Kidney (tissue), 14 donors: ENCODE results near the gene TLL2. TPM values are rescaled to one million over a fixed set of nuclear protein-coding genes. Genes with fewer than 3 reads are reported as not detected.

Experiments used
- DNase-seq, 5 donors: peaks; one replicate each; pipeline ENCODE4 v3.0.0-alpha.2; 2013 to 2020
- FAIRE-seq: peaks from 2 replicates; lab custom pipeline; 2012; peaks lifted over from hg19 to GRCh38; lab: Jason Lieb, UNC
- H3K27ac ChIP-seq, 2 donors: one replicate each; pipeline ENCODE4 v1.7.0; 2013; ENCODE audit warnings: low read depth in 2 of 2, low read length in 2 of 2, inconsistent platforms in 1 of 2
- H3K27me3 ChIP-seq: one replicate; pipeline ENCODE4 v1.7.1; 2013; ENCODE audit warnings: low read length, inconsistent platforms; ENCODE audit not compliant: control insufficient read depth, insufficient read depth
- H3K36me3 ChIP-seq, 3 donors: one replicate each; pipeline versions ENCODE4 v1.7.0 to v1.7.1; 2013; ENCODE audit warnings: low read length in 3 of 3, control low read depth in 1 of 3, inconsistent platforms in 1 of 3; ENCODE audit not compliant: insufficient read depth in 3 of 3, control insufficient read depth in 2 of 3
- H3K4me1 ChIP-seq, 3 donors: one replicate each; pipeline versions ENCODE4 v1.7.0 to v1.7.1; 2013; ENCODE audit warnings: low read length in 3 of 3, inconsistent platforms in 1 of 3, low read depth in 1 of 3; ENCODE audit not compliant: control insufficient read depth in 2 of 3, insufficient read depth in 2 of 3
- H3K4me3 ChIP-seq, 3 donors: one replicate each; pipeline versions ENCODE4 v1.7.0 to v1.8.1; 2013; ENCODE audit warnings: low read length in 3 of 3, control low read depth in 1 of 3, inconsistent platforms in 1 of 3
- H3K9ac ChIP-seq, 3 donors: one replicate each; pipeline versions ENCODE4 v1.7.0 to v1.7.1; 2013; ENCODE audit warnings: low read length in 3 of 3, control low read depth in 1 of 3, inconsistent platforms in 1 of 3
- H3K9me3 ChIP-seq, 3 donors: one replicate each; pipeline versions ENCODE4 v1.7.0 to v1.7.1; 2013; ENCODE audit warnings: low read length in 3 of 3, control low read depth in 1 of 3, inconsistent platforms in 1 of 3; ENCODE audit not compliant: control insufficient read depth in 2 of 3, insufficient read depth in 1 of 3
- intact Hi-C: fragments of 100-400 bp; cut with DNase I; formaldehyde crosslinking; loops from one replicate; pipeline ENCODE4 v1.11.1; 2022
- polyA plus RNA-seq: library from polyadenylated mRNA; stranded (reverse); fragments of 350-450 nt; fragmentation: Illumina TruSeq; extraction: RNeasy Lipid Tissue Mini Kit (QIAGEN cat#74804); gene quantifications from one replicate; pipeline ENCODE4 v1.2.3, GENCODE V29; 2014; ENCODE audit warnings: low read depth, low replicate concordance; ENCODE audit not compliant: insufficient read depth
- total RNA-seq: library from RNA; stranded (reverse); fragmentation: NEBNext Ultra II Directional; extraction: Animal tissue kit (Norgen Biotek cat#: 25700); gene quantifications from one replicate; pipeline ENCODE4 v1.2.1, GENCODE V29; 2021
- TF ChIP-seq, protein P1 (sequence below): IDR thresholded peaks from 3 replicates; pipeline ENCODE4 v1.5.1; 2012; ENCODE audit warnings: mild to moderate bottlenecking, moderate library complexity, borderline replicate concordance; ENCODE audit not compliant: insufficient read depth; ENCODE audit errors: extremely low read depth
- donor health status: control.
- donor health status: control.
- donor health status: control.
- donor health status: control.
- donor health status: control.
- donor health status: DM: yes; HTN: yes; CAD: no.
- donor health status: Normal renal cell carcinoma (clear cell type).

TLL2 gene
- total and polyA plus RNA-seq, 2 donors from 2014 or later = 0.39 to 0.98 TPM

- intact Hi-C loops = no loop called here
- no peaks in the 10 kb centered on the region for H3K4me1 ChIP-seq
- H3K27ac ChIP-seq = no peak overlapping the region
- no peak overlapping the region for H3K4me3 ChIP-seq
- no peaks in the 10 kb centered on the region for H3K36me3 ChIP-seq
- H3K9ac ChIP-seq = no peak overlapping the region
- TF ChIP-seq, protein P1, sequence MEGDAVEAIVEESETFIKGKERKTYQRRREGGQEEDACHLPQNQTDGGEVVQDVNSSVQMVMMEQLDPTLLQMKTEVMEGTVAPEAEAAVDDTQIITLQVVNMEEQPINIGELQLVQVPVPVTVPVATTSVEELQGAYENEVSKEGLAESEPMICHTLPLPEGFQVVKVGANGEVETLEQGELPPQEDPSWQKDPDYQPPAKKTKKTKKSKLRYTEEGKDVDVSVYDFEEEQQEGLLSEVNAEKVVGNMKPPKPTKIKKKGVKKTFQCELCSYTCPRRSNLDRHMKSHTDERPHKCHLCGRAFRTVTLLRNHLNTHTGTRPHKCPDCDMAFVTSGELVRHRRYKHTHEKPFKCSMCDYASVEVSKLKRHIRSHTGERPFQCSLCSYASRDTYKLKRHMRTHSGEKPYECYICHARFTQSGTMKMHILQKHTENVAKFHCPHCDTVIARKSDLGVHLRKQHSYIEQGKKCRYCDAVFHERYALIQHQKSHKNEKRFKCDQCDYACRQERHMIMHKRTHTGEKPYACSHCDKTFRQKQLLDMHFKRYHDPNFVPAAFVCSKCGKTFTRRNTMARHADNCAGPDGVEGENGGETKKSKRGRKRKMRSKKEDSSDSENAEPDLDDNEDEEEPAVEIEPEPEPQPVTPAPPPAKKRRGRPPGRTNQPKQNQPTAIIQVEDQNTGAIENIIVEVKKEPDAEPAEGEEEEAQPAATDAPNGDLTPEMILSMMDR = no peak
- H3K9me3 ChIP-seq = no peaks in the 10 kb centered on the region
- DNase-seq = no peak
- FAIRE-seq = no peak
- H3K27me3 ChIP-seq = no peaks in the 10 kb centered on the region
Observed at GRCh38 chr10:96422525-96422924, 91.2 kb downstream of the TLL2 start.

GRCh38 chr10:96421995-96422394, 91.7 kb downstream of the TLL2 start:
- no peaks in the 10 kb centered on the region for H3K36me3 ChIP-seq
- no peaks in the 10 kb centered on the region for H3K27me3 ChIP-seq
- H3K4me3 ChIP-seq = no peak overlapping the region
- TF ChIP-seq, protein P1 = no peak
- no peak overlapping the region for H3K9ac ChIP-seq
- no peaks in the 10 kb centered on the region for H3K9me3 ChIP-seq
- FAIRE-seq (no peak), DNase-seq (no peak)
- intact Hi-C loops = no loop called here
- H3K27ac ChIP-seq = no peak overlapping the region
- no peaks in the 10 kb centered on the region for H3K4me1 ChIP-seq

GRCh38 chr10:96420228-96421009, 93.3 kb downstream of the TLL2 start:
- FAIRE-seq = no peak
- TF ChIP-seq, protein P1 = no peak
- Histone ChIP-seq H3K4me1 (no peaks in the 10 kb centered on the region), H3K27ac (no peak overlapping the region), H3K36me3 (no peaks in the 10 kb centered on the region), H3K4me3 (no peak overlapping the region), H3K9ac (no peak overlapping the region), H3K9me3 (no peaks in the 10 kb centered on the region), H3K27me3 (no peaks in the 10 kb centered on the region)
- peak in 3 of 5 donors; percentile 28 to 64 (median 40) for DNase-seq
- intact Hi-C loops = no loop called here
